Activated naive CD8-positive, alpha-beta T cell treated with anti-CD3 and anti-CD28 coated beads, Interleukin-2, amount 50 U/mL, for 24 hours (primary cell): ENCODE measurements around the gene COBLL1.
A peak's percentile ranks its signal among the peaks of the same experiment; 100 is the strongest.
"Not testable (repeated sequence)": the region's sequence is repeated elsewhere in the genome, so short reads cannot be mapped to it uniquely, and the experiment has no call there.

Experiments used
- ATAC-seq: fragments of 150-1000 bp; cut with Tn5 transposase; one replicate; pipeline ENCODE4 v1.10.0; 2021
- DNase-seq: peaks from one replicate; pipeline ENCODE4 v3.0.0; 2021
- H3K27ac Mint-ChIP-seq: one replicate; pipeline ENCODE4 v1.8.0; 2021; ENCODE audit warnings: mild to moderate bottlenecking, mixed read lengths
- H3K27me3 Mint-ChIP-seq: one replicate; pipeline ENCODE4 v1.8.0; 2021; ENCODE audit warnings: mixed read lengths
- H3K36me3 Mint-ChIP-seq: one replicate; pipeline ENCODE4 v1.8.0; 2021; ENCODE audit warnings: low read depth, mixed read lengths
- H3K4me1 Mint-ChIP-seq: one replicate; pipeline ENCODE4 v1.8.0; 2021; ENCODE audit warnings: mixed read lengths
- H3K4me3 Mint-ChIP-seq: one replicate; pipeline ENCODE4 v1.8.0; 2021; ENCODE audit warnings: mild to moderate bottlenecking, moderate library complexity, mixed read lengths
- H3K9me3 Mint-ChIP-seq: one replicate; pipeline ENCODE4 v1.8.0; 2021; ENCODE audit warnings: mixed read lengths

COBLL1 gene

DNA sequence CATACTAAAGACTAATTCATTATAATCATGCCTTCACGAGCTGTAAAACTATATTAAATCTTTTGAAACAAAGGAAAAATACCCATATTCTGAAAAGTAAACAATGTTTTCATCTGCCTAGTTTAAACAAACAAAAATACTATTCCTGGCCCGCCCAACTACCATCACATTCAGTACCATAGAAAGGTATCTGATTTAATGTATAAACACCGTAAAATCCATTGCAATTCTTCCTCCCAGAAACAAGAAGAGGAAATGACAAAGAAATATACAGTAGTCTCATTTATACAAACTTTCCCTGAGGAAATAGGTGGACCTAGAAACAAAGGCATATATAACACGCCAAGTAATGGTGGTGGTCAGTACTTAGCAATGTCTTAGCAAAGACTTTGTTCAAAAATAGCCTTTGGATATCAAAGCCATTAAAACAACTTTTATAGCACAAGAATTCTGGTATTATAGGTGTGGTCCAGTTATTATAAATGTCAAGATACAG is 71.2 kb downstream of the COBLL1 start:
- H3K36me3 Mint-ChIP-seq, result no peaks in the 10 kb centered on the region
- H3K9me3 Mint-ChIP-seq, result no peaks in the 10 kb centered on the region
- no peak for DNase-seq
- no peaks in the 10 kb centered on the region for H3K27me3 Mint-ChIP-seq
- H3K27ac Mint-ChIP-seq, result no peak overlapping the region
- H3K4me1 Mint-ChIP-seq, result peaks cover 2% of the 10 kb centered on the region
- no peak for ATAC-seq
- H3K4me3 Mint-ChIP-seq, result no peak overlapping the region

DNA sequence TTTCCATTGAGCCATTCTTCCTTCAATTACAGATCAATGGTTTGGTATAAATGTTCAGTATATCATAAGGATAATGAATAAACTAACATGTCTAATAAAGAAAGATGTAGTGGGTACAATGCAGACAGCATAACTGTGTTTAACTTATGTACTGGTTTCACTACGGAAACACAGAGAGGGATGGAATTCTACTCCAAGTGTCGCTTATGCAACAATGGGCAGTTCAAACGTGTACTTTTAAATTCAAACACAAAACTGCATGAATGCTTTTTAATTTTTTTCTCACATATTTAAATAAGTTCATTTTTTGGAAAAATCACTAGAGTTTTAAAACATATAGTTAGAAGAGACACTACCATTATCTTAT is 74.7 kb downstream of the COBLL1 start:
- Mint-ChIP-seq H3K36me3 (no peaks in the 10 kb centered on the region), H3K9me3 (peaks cover 3% of the 10 kb centered on the region), H3K4me3 (no peak overlapping the region), H3K27ac (no peak overlapping the region), H3K27me3 (no peaks in the 10 kb centered on the region), H3K4me1 (peaks cover 5% of the 10 kb centered on the region)
- no peak for DNase-seq
- ATAC-seq, result no peak

DNA sequence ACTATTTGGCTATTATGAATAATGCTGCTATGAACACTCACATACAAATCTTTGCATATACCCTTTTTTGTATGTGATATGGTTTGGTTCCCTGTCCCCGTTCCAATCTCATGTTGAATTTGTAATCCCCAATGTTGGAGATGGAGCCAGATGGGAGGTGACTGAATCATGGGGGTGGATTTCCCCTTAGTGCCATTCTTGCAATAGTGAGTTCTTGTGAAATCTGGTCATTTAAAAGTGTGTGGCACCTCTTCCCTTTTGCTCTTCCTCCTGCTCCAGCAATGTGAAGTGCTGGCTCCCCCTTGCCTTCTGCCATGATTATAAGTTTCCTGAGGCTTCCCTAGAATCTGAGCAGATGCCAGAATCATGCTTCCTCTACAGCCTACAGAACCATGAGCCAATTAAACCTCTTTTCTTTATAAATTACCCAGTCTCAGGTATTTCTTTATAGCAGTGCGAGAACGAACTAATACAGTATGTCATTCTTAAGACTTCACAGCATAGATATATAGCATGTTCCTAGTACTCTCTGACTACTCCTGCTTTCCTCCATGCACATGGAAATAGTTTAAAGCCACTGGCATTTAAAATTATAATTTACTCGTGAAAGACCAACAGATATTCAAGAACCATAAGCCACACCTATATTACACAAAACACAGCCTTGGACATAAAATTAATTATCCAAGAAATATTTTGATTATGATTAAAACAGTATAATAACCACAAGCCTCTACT is 75.2 kb downstream of the COBLL1 start:
- H3K36me3 Mint-ChIP-seq, result no peaks in the 10 kb centered on the region
- no peak overlapping the region for H3K27ac Mint-ChIP-seq
- DNase-seq, result no peak
- no peaks in the 10 kb centered on the region for H3K27me3 Mint-ChIP-seq
- peaks cover 3% of the 10 kb centered on the region for H3K9me3 Mint-ChIP-seq
- peaks cover 11% of the 10 kb centered on the region for H3K4me1 Mint-ChIP-seq
- ATAC-seq, result no peak
- no peak overlapping the region for H3K4me3 Mint-ChIP-seq

DNA sequence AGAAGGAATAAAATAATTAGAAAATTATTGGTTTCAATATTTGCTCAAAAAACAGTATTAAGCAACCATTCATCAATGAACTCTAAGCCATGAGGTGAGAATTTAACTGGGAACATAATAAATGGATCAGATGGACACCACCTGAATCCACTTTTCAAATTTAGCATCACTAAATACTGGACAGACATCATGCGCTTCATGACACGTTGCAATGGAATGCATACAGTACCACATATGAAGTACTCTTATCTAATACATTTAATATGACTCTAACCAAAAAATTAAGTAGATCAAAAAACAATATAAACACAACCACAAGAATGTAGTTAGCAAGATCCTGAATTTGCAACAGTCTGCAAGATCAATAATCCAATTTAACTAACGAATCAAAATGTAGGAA is 76.6 kb downstream of the COBLL1 start:
- Mint-ChIP-seq H3K9me3 (peaks cover 3% of the 10 kb centered on the region), H3K4me1 (peaks cover 12% of the 10 kb centered on the region), H3K27ac (no peak overlapping the region), H3K4me3 (no peak overlapping the region), H3K27me3 (no peaks in the 10 kb centered on the region), H3K36me3 (no peaks in the 10 kb centered on the region)
- DNase-seq (no peak), ATAC-seq (no peak)

DNA sequence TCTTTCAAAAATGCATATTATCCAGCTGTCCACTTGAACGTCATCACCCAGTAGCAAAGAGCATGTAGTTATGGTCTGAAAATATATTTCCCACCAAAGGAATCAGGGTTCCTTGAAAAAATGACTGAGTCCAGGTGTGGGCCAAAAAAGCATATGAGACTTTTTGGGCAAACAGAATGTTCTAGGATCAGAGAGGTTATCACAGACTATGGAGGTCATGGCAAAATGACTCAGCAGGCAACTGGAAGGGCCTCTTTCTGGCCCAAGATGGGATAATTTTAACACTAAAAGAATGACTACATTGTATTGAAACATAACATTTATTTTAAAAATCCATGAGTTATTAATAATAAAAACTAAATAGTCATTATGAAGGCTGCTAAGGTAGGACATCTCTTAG is 77.1 kb downstream of the COBLL1 start:
- no peaks in the 10 kb centered on the region for H3K36me3 Mint-ChIP-seq
- H3K4me3 Mint-ChIP-seq, result no peak overlapping the region
- DNase-seq (no peak), ATAC-seq (no peak)
- H3K27me3 Mint-ChIP-seq, result no peaks in the 10 kb centered on the region
- H3K9me3 Mint-ChIP-seq, result peaks cover 3% of the 10 kb centered on the region
- peaks cover 12% of the 10 kb centered on the region for H3K4me1 Mint-ChIP-seq
- no peak overlapping the region for H3K27ac Mint-ChIP-seq

DNA sequence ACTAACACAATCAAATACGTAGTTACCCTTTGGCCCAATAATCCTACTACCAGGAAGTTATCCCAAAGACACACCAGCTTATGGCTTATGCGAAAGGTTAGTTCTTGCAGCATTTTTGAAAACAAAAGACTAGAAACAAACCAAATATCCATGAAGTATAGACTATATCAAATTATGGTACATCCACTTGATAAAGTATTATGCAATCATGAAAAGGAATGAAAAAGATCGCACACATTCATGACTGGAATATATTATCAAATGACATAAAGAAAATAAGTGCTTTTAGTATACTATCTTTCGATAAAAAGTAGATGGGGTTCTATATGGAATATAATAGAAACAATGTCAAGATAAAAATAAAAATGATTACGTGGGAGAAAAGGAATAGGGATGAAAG is 78.2 kb downstream of the COBLL1 start:
- Mint-ChIP-seq H3K27me3 (no peaks in the 10 kb centered on the region), H3K9me3 (peaks cover 3% of the 10 kb centered on the region), H3K4me3 (no peak overlapping the region), H3K27ac (no peak overlapping the region), H3K4me1 (peaks cover 12% of the 10 kb centered on the region), H3K36me3 (no peaks in the 10 kb centered on the region)
- DNase-seq (no peak), ATAC-seq (no peak)

DNA sequence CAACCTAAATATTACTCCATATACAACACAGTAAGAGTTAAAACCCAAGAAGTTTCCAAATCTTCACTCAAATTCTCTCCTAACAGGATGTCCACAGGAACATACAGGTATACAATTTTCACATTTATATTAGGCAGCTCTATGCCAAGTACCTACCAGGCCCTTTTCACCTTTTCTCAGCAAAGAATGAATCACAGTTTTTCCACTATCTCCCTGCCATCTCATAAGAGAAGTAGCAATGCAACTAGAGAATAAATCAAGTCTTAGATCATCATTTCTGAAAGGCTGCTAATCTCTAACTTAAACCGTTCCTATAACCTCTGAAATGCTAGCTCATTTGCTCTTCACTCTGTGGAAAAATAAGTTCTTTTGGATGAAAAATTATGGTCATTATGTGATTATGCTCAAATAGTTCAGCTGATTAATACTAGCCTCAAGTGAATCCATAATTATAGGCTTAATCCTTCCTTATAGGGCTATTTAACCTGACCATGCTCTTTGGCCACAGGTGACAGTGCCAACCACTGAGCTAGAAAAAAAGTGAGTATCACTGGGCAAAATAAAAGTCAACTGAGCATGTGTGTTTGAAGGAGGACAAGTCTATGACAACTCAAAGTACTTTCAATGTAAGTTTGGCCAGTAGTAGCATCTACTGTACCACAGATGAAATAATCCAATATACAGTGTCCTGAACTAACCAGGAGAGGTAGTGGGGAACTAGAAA is 79.7 kb downstream of the COBLL1 start:
- Mint-ChIP-seq H3K27ac (peak overlapping the region; percentile 78), H3K4me1 (peaks cover 12% of the 10 kb centered on the region), H3K9me3 (peaks cover 3% of the 10 kb centered on the region), H3K36me3 (no peaks in the 10 kb centered on the region), H3K4me3 (no peak overlapping the region), H3K27me3 (no peaks in the 10 kb centered on the region)
- DNase-seq, result no peak
- ATAC-seq, result peak; percentile 49

DNA sequence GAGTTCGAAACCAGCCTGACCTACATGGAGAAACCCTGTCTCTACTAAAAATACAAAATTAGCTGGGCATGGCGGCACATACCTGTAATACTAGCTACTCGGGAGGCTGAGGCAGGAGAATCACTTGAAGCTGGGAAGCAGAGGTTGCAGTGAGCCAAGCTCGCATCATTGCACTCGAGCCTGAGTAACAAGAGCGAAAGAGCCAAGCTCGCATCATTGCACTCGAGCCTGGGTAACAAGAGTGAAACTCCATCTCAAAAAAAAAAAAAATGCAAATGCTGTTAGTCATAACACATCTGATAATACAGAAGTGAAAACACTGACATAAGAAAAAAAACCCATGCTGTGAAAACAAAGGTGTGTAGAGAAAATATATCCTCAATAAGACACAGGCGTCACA is 80.4 kb downstream of the COBLL1 start:
- H3K9me3 Mint-ChIP-seq, H3K27me3 Mint-ChIP-seq, H3K4me1 Mint-ChIP-seq, H3K36me3 Mint-ChIP-seq: not testable (repeated sequence)
- Mint-ChIP-seq H3K4me3 (peak overlapping the region; percentile 48), H3K27ac (peak overlapping the region; percentile 78)
- peak; percentile 40 for ATAC-seq
- DNase-seq, result peak; percentile 7

DNA sequence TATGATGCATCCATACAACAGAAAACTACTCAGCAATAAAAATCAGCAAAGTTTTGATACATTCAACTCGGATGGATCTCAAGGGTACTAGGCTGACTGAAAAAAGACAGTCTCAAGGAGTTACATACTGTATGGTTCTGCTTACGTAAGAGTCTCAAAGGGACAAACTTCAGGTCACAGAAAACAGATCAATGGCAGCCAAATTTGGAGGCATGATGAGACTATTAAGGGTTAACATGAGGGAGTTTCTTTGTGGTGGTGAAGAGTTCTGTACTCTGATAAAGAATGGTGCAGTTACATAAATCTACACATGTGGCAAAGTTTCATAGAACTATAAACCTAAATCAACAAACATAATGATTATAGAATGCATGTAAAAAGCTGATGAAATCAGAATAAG is 81.4 kb downstream of the COBLL1 start:
- ATAC-seq (no peak), DNase-seq (no peak)
- H3K4me1 Mint-ChIP-seq, result peaks cover 10% of the 10 kb centered on the region
- no peaks in the 10 kb centered on the region for H3K36me3 Mint-ChIP-seq
- no peak overlapping the region for H3K27ac Mint-ChIP-seq
- H3K9me3 Mint-ChIP-seq, result peaks cover 2% of the 10 kb centered on the region
- H3K27me3 Mint-ChIP-seq, result no peaks in the 10 kb centered on the region
- no peak overlapping the region for H3K4me3 Mint-ChIP-seq

DNA sequence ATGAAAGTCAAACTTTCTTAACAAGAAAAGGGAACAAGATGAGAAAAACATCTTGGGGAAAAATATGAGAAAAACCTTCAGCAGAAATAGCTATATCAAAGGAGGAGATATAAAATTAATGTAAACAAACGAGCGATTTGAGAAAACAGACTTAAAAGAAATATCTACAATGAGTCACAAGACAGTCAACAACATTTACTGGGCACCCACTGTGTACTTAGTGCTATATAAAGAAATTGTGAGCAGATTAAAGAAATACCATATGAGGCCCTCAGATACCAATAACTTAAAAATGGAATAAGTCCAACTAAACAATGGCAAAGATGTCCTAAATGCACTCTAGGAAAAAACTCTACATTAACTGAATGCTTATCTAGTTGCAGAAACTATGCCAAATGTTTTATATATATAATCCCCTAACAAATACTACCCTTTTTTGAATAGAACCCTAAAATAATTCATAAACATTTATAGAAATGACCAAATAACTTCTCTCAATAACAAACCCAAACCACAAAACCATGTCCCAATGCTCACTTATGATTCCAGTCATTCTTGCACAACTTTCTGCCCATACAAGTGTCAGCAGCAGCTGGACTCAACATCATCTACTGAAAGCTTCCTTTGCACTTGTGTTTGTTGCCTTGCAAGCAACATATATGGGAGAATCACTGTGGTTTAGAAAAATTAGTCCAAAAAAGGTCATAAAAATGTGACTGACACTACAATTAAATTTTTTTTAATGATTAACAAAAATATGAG is 83.5 kb downstream of the COBLL1 start:
- no peak for DNase-seq
- Mint-ChIP-seq H3K27me3 (no peaks in the 10 kb centered on the region), H3K27ac (peak overlapping the region; percentile 4), H3K9me3 (peaks cover 2% of the 10 kb centered on the region), H3K4me3 (no peak overlapping the region), H3K4me1 (peaks cover 10% of the 10 kb centered on the region), H3K36me3 (no peaks in the 10 kb centered on the region)
- ATAC-seq, result no peak

DNA sequence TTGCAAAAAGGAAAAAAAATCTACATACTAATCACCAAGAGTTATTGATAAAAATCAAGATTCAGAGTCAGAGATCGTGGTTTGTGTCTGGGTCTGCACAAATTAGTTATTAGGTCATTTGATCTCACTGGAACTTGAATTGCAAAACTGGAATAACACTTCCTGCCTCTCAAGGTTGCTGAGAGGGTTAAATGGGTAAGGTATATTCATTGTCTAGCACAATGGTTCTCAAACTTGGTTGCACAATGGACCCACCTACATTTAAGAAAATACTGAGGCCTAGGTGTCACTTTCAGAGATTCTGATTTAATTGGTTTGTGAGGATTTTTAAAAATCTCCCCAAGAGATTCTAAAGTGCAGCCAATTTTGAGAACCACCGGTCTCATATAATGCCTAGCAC is 84.8 kb downstream of the COBLL1 start:
- DNase-seq (no peak), ATAC-seq (no peak)
- Mint-ChIP-seq H3K4me1 (peaks cover 5% of the 10 kb centered on the region), H3K27me3 (no peaks in the 10 kb centered on the region), H3K4me3 (no peak overlapping the region), H3K9me3 (peaks cover 3% of the 10 kb centered on the region), H3K36me3 (no peaks in the 10 kb centered on the region), H3K27ac (no peak overlapping the region)

DNA sequence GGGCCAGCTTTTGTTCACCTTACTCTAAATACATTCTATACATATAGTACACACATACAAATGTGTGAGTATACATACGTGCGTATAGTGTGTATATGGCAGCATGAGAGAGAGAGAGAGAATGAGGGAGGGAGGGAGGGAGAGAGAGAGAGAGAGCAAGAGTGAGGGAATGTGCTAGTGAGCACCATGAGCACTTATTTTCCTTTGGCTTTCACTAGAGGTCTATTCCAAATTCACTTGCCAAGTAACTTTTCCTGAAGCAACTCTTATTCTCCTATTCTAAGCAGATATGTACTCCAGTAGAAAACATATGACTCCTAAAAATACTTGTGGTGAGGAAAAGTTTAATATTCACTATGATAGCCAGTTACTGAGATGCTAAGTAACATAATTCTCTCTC is 85.7 kb downstream of the COBLL1 start:
- H3K9me3 Mint-ChIP-seq, result peaks cover 3% of the 10 kb centered on the region
- H3K27ac Mint-ChIP-seq, result no peak overlapping the region
- no peak for DNase-seq
- ATAC-seq, result no peak
- no peaks in the 10 kb centered on the region for H3K27me3 Mint-ChIP-seq
- H3K4me3 Mint-ChIP-seq, result no peak overlapping the region
- H3K4me1 Mint-ChIP-seq, result no peaks in the 10 kb centered on the region
- H3K36me3 Mint-ChIP-seq, result no peaks in the 10 kb centered on the region

DNA sequence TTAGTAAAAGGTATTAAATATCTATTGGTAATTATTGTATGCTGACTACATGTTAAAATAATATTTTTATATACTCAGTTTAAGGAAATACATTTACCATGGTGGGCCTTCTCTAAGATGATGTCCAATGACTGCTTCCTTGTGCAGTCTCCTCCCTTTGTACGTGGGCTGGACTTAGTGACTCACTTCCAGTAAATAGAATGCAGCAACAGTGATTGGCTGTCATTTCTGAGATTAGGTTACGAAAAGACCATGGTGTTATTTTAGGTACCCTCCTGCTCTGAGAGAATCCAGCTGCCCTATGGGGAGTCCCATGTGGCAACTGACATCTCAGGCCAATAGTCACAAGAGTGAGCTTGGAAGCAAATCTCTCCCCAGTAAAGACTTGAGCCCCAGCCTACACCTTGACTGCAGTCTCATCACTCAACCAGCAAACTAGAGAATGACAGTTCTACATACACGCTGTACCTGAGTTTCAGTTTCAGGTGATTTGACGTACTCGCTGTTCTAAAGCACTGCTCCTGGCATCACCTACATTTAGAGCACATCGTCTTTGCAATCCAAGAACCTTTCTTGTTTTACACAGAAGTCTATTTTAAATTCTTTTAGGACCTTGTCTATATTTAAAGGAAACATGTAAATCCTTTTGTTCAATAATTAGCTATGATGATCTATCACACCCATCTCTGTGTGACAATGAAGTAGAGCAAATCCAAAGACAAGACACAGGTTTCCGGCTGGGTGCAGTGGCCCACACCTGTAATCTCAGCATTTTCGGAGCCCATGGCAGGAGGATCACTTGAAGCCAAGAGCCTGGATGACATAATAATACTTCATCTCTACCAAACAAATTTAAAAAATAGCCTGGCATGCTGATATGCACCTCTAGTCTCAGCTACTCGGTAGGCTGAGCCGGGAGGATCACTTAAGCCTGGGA is 87.2 kb downstream of the COBLL1 start:
- Mint-ChIP-seq H3K9me3 (peaks cover 3% of the 10 kb centered on the region), H3K36me3 (no peaks in the 10 kb centered on the region), H3K27me3 (no peaks in the 10 kb centered on the region), H3K4me3 (no peak overlapping the region), H3K4me1 (no peaks in the 10 kb centered on the region), H3K27ac (no peak overlapping the region)
- DNase-seq (no peak), ATAC-seq (peak; percentile 20)

DNA sequence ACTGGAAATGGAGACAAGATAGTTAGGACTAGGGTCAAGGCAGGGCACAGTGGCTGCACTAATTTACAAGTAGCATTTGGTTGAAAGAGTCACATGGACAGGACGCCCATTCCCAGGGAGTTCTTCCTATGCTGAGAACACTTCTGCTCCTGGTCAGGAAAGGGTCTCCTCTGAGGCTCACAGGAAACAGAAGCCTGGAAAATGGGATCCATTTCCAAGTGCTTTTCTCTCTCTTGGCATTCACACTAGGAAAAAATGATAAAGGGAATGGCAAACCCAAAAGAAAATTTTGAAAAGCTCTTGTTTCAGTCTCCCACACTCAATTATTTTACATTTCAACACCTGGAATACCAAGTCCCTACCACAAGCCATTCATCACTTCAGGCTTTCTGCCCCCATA is 88.7 kb downstream of the COBLL1 start:
- H3K27ac Mint-ChIP-seq, result no peak overlapping the region
- no peak for DNase-seq
- peaks cover 3% of the 10 kb centered on the region for H3K9me3 Mint-ChIP-seq
- H3K27me3 Mint-ChIP-seq, result no peaks in the 10 kb centered on the region
- no peak for ATAC-seq
- no peak overlapping the region for H3K4me3 Mint-ChIP-seq
- no peaks in the 10 kb centered on the region for H3K4me1 Mint-ChIP-seq
- H3K36me3 Mint-ChIP-seq, result no peaks in the 10 kb centered on the region
